ENCODE results near the gene GNB2.
"Not testable (repeated sequence)": the region's sequence is repeated elsewhere in the genome, so short reads cannot be mapped to it uniquely, and the experiment has no call there.

GNB2 gene

GRCh38 chr7:100642534-100642907 lies 31.0 kb upstream of the GNB2 start:
- no peak for DNase-seq (ENCODE audit: extremely low read depth, low read depth)
- TF ChIP-seq CTCF (IDR thresholded peaks at IDR 0.05; ENCODE audit: low read depth, low read length, missing control alignments), result no peak
- H3K4me3 ChIP-seq (replicated peaks; ENCODE audit: low read depth, low read length), result no peak overlapping the region

GRCh38 chr7:100649826-100650565 lies 23.5 kb upstream of the GNB2 start:
- no peak overlapping the region for H3K4me3 ChIP-seq (replicated peaks; ENCODE audit: low read depth, low read length)
- no peak for DNase-seq (ENCODE audit: extremely low read depth, low read depth)
- TF ChIP-seq CTCF (IDR thresholded peaks at IDR 0.05; ENCODE audit: low read depth, low read length, missing control alignments), result no peak

GRCh38 chr7:100654908-100655831 lies 18.4 kb upstream of the GNB2 start:
- H3K4me3 ChIP-seq (replicated peaks; ENCODE audit: low read depth, low read length), result no peak overlapping the region
- DNase-seq (ENCODE audit: extremely low read depth, low read depth), result no peak
- no peak for TF ChIP-seq CTCF (IDR thresholded peaks at IDR 0.05; ENCODE audit: low read depth, low read length, missing control alignments)

- DNase-seq (ENCODE audit: extremely low read depth, low read depth), result no peak
- no peak for TF ChIP-seq CTCF (IDR thresholded peaks at IDR 0.05; ENCODE audit: low read depth, low read length, missing control alignments)
- H3K4me3 ChIP-seq (replicated peaks; ENCODE audit: low read depth, low read length), result no peak within 1 kb of the TSS
Measured at GRCh38 chr7:100655908-100656674, 17.4 kb upstream of the GNB2 start, which contains the start of gene ACTL6B. ACTL6B (minus strand) TSS chr7:100656448; CDS start chr7:100656354, 94 bp downstream.

- not testable (repeated sequence) for DNase-seq (ENCODE audit: extremely low read depth, low read depth); H3K4me3 ChIP-seq (replicated peaks; ENCODE audit: low read depth, low read length)
Measured at GRCh38 chr7:100662194-100662776, 11.3 kb upstream of the GNB2 start.

GRCh38 chr7:100665168-100665726 lies 8.3 kb upstream of the GNB2 start:
- no peak for TF ChIP-seq CTCF (IDR thresholded peaks at IDR 0.05; ENCODE audit: low read depth, low read length, missing control alignments)
- DNase-seq (ENCODE audit: extremely low read depth, low read depth), result no peak
- H3K4me3 ChIP-seq (replicated peaks; ENCODE audit: low read depth, low read length), result no peak overlapping the region
